Mesenteric fat pad (tissue), 1 donor: ENCODE results near the gene NT5DC2. TPM values are rescaled to one million over a fixed set of nuclear protein-coding genes. Genes with fewer than 3 reads are reported as not detected.

Experiments
- DNase-seq: peaks from one replicate; pipeline ENCODE4 v3.0.0-alpha.2; 2020; ENCODE audit warnings: low spot score
- total RNA-seq: library from RNA; stranded (reverse); fragmentation: NEBNext Ultra II Directional; extraction: Animal tissue kit (Norgen Biotek cat#: 25700); gene quantifications from one replicate; pipeline ENCODE4 v1.2.1, GENCODE V29; 2021
- donor health status: DM: yes; HTN: yes; CAD: no.

The NT5DC2 gene
- total RNA-seq, 1 donor from 2014 or later = 38.5 TPM

DNA sequence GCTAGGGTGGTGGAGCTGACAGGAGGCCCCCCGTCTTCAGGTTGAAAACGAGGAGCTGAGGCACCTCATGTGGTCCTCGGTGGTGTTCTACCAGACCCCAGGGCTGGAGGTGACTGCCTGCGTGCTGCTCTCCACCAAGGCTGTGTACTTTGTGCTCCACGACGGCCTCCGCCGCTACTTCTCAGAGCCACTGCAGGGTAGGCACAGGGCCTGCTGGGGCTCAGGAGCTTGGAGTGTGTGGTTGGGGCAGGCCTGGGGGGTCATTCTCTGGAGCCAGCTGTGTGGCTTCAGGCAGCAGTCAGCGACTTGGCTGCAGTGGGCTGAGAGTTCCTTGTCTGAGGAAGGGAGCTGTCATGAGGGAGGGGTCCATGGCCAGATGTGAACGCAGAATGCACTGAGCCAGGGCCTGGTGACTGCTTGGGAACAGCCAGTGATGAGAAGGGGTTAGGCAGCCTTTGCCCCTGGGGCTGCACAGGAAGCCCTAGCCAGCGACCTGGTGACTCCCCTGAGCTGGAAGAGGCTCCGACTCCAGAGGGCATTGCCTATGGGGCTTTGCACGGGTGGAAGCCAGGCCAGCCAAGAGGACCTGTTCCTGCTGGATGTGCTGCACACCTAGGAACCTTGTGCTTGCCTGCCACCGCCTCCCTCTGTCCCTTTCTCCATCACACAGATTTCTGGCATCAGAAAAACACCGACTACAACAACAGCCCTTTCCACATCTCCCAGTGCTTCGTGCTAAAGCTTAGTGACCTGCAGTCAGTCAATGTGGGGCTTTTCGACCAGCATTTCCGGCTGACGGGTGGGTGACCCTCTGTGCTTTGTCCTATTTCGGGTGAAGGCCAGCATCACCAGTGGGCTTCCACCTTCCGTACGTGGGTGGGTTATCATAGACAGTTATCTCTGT is 43.4 kb downstream of the NT5DC2 start:
- no peak for DNase-seq

GRCh38 chr3:52489453-52489852 is 44.2 kb downstream of the NT5DC2 start:
- DNase-seq = no peak

DNA sequence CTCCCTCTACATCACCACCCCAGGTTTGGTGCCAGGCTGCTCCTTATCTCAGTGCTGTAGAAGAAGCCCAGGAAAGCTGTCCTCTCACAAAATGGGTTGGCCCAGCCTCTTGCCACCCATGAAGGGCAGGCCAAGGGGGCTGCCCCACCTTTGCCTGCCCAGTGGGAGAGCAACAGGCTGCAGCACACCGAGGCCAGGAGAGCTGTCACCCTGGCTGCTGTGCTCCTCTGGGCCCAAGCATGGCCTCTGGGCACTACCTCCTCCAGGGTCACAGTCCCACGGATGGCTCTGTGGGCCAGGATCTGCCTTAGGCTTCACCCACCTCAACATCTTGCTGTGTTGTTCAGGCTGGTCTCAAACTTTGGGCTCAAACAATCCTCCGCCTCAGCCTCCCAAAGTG is 44.9 kb downstream of the NT5DC2 start:
- DNase-seq = no peak

- no peak for DNase-seq
Measured at GRCh38 chr3:52487788-52488691, 45.6 kb downstream of the NT5DC2 start.

DNA sequence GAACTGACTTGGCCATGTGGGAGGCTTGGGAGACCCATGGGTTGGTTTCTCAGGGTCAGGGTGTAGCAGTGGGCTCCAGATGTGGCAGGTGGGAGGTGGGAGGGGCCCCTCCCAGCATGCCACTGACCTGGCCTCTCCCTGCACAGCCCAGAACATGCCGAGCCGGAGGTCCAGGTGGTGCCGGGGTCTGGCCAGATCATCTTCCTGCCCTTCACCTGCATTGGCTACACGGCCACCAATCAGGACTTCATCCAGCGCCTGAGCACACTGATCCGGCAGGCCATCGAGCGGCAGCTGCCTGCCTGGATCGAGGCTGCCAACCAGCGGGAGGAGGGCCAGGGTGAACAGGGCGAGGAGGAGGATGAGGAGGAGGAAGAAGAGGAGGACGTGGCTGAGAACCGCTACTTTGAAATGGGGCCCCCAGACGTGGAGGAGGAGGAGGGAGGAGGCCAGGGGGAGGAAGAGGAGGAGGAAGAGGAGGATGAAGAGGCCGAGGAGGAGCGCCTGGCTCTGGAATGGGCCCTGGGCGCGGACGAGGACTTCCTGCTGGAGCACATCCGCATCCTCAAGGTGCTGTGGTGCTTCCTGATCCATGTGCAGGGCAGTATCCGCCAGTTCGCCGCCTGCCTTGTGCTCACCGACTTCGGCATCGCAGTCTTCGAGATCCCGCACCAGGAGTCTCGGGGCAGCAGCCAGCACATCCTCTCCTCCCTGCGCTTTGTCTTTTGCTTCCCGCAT is 46.4 kb downstream of the NT5DC2 start:
- DNase-seq = no peak

GRCh38 chr3:52484680-52485461 is 48.8 kb downstream of the NT5DC2 start:
- no peak for DNase-seq

- no peak for DNase-seq
Measured at GRCh38 chr3:52483577-52484381, 49.9 kb downstream of the NT5DC2 start.

- DNase-seq = no peak
Measured at GRCh38 chr3:52483081-52483480, 50.6 kb downstream of the NT5DC2 start.

GRCh38 chr3:52481819-52482521 is 51.7 kb downstream of the NT5DC2 start:
- DNase-seq = no peak

- no peak for DNase-seq
Measured at GRCh38 chr3:52480768-52481715, 52.6 kb downstream of the NT5DC2 start.

- DNase-seq = no peak
Measured at GRCh38 chr3:52479877-52480575, 53.6 kb downstream of the NT5DC2 start.

DNA sequence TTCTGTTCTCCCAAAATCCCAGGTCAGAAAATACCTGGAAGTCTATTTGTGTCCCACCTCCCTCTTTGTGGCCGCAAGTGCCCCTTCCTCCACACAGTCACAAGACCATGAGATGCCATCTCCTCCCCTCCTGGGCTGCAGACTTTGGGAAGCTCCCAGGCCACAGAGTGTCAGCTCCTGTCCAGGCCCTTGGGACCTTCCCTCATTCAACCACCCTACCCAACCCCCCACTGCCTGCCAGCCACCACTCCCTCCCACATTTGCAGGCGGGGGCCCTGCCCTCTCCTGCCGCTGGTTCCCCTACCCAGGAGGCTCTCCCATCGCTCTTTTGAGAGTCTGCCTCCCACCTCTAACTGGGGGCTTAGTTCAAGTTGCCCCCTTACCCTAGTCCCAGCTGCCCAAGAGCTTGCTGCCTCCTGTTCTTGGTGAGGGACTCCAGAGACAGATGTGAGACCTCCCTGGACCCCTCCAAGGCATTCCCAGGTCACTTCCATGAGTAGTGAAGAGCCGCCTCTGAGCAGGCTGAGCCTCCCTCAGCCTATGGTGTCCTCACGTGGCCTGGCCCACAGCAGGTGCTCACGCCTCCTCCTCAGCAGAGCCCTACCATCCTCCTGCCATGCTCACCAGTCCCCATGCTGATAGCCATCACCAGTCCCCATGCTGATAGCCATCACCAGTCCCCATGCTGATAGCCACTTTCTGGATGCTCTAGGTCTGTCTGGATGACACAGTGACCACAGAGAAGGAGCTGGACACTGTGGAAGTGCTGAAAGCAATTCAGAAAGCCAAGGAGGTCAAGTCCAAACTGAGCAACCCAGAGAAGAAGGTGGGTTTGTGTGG is 54.4 kb downstream of the NT5DC2 start:
- no peak for DNase-seq

GRCh38 chr3:52477796-52478095 is 55.9 kb downstream of the NT5DC2 start:
- no peak for DNase-seq

DNA sequence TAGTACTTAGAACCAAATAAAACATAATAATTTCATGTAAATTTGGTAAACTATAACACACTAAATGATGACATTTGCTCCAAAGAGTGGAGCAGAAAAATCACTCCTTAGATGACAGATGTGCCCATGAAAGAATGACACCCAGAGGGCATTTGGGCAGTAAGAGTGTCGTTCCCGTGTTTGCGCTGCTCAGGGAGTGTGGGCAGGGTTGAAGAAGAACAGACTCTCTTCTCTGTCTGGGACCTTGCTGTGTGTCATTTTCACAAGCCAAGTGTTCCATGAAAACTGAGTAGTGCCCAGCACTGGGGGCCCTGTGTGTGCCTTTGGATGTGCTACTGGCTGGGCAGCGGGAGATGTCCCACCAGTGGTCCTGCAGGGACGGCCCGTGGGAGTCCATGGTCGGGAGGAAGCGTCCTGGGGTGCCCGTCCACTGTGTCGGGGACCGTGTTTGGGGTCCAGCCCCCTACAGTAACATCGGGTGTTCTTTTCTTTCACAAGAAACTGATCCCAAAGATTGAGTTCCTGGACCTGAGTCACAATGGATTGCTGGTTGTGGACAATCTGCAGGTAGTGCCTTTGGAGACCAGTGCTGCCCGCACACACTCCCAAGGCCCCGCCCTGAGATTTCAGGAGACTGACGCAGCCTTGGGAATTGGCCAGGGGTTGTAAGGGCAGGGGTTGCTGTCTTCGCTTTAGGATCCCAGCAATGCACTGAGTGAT is 56.4 kb downstream of the NT5DC2 start:
- DNase-seq = no peak
